Measurements from ENCODE around the gene PMF1.

The PMF1 gene

GRCh38 chr1:156228501-156228900, 15.7 kb downstream of the PMF1 start:
- Histone ChIP-seq H3F3A (ENCODE audit: insufficient read depth, low read length) (no peaks in the 10 kb centered on the region), H3K4me3 (ENCODE audit: low read depth, low read length, poor library complexity, severe bottlenecking) (no peak overlapping the region), H3K9me2 (ENCODE audit: low read depth, low read length) (no peaks in the 10 kb centered on the region), H3K27ac (ENCODE audit: low read depth, low read length, poor library complexity, severe bottlenecking) (no peak overlapping the region), H4K20me1 (ENCODE audit: insufficient read depth, low read length) (no peaks in the 10 kb centered on the region), H2AFZ (ENCODE audit: low read length) (no peak overlapping the region), H3K36me3 (ENCODE audit: insufficient read depth, low read length) (peaks cover 10% of the 10 kb centered on the region; the same call in 1 of the 2 replicates), H3K9me3 (ENCODE audit: low read length) (no peaks in the 10 kb centered on the region), H3K9ac (ENCODE audit: low read length) (no peak overlapping the region), H3K79me2 (ENCODE audit: insufficient read depth, low read length) (no peaks in the 10 kb centered on the region), H3K4me2 (ENCODE audit: low read length) (no peak overlapping the region), H3K4me1 (ENCODE audit: insufficient read depth, low read length, severe bottlenecking) (peaks cover 9% of the 10 kb centered on the region), H3K27me3 (ENCODE audit: insufficient read depth, low read length) (no peaks in the 10 kb centered on the region)
- TF ChIP-seq CTCF (IDR thresholded peaks at IDR 0.05; ENCODE audit: low read length) (no peak), EZH2 (IDR thresholded peaks at IDR 0.05; ENCODE audit: borderline replicate concordance, low read length) (no peak)

GRCh38 chr1:156229809-156230472, 17.1 kb downstream of the PMF1 start:
- Histone ChIP-seq H3K4me3 (ENCODE audit: low read depth, low read length, poor library complexity, severe bottlenecking) (no peak overlapping the region), H3K36me3 (ENCODE audit: insufficient read depth, low read length) (peaks cover 19% of the 10 kb centered on the region; the same call in 1 of the 2 replicates), H3K79me2 (ENCODE audit: insufficient read depth, low read length) (no peaks in the 10 kb centered on the region), H4K20me1 (ENCODE audit: insufficient read depth, low read length) (no peaks in the 10 kb centered on the region), H3F3A (ENCODE audit: insufficient read depth, low read length) (no peaks in the 10 kb centered on the region), H3K9ac (ENCODE audit: low read length) (no peak overlapping the region), H3K9me3 (ENCODE audit: low read length) (no peaks in the 10 kb centered on the region), H3K4me1 (ENCODE audit: insufficient read depth, low read length, severe bottlenecking) (peaks cover 9% of the 10 kb centered on the region), H3K4me2 (ENCODE audit: low read length) (no peak overlapping the region), H3K27me3 (ENCODE audit: insufficient read depth, low read length) (no peaks in the 10 kb centered on the region), H3K9me2 (ENCODE audit: low read depth, low read length) (no peaks in the 10 kb centered on the region), H2AFZ (ENCODE audit: low read length) (no peak overlapping the region), H3K27ac (ENCODE audit: low read depth, low read length, poor library complexity, severe bottlenecking) (no peak overlapping the region)
- TF ChIP-seq CTCF (IDR thresholded peaks at IDR 0.05; ENCODE audit: low read length): no peak
- TF ChIP-seq EZH2 (IDR thresholded peaks at IDR 0.05; ENCODE audit: borderline replicate concordance, low read length): no peak

GRCh38 chr1:156230473-156230837, 17.6 kb downstream of the PMF1 start:
- Histone ChIP-seq H3K27me3 (ENCODE audit: insufficient read depth, low read length) (no peaks in the 10 kb centered on the region), H3K4me2 (ENCODE audit: low read length) (no peak overlapping the region), H4K20me1 (ENCODE audit: insufficient read depth, low read length) (no peaks in the 10 kb centered on the region), H3K9me3 (ENCODE audit: low read length) (no peaks in the 10 kb centered on the region), H3K9me2 (ENCODE audit: low read depth, low read length) (no peaks in the 10 kb centered on the region), H3K36me3 (ENCODE audit: insufficient read depth, low read length) (peaks cover 19% of the 10 kb centered on the region; the same call in 1 of the 2 replicates), H2AFZ (ENCODE audit: low read length) (no peak overlapping the region), H3K79me2 (ENCODE audit: insufficient read depth, low read length) (no peaks in the 10 kb centered on the region), H3F3A (ENCODE audit: insufficient read depth, low read length) (no peaks in the 10 kb centered on the region), H3K4me1 (ENCODE audit: insufficient read depth, low read length, severe bottlenecking) (peaks cover 9% of the 10 kb centered on the region), H3K9ac (ENCODE audit: low read length) (no peak overlapping the region), H3K27ac (ENCODE audit: low read depth, low read length, poor library complexity, severe bottlenecking) (no peak overlapping the region), H3K4me3 (ENCODE audit: low read depth, low read length, poor library complexity, severe bottlenecking) (no peak overlapping the region)
- TF ChIP-seq EZH2 (IDR thresholded peaks at IDR 0.05; ENCODE audit: borderline replicate concordance, low read length) (no peak), CTCF (IDR thresholded peaks at IDR 0.05; ENCODE audit: low read length) (no peak)

Measured in OCI-LY1 (cell line).